Placental pericyte (primary cell): ENCODE data around the gene CCZ1. TPM values are rescaled to one million over a fixed set of nuclear protein-coding genes. Genes with fewer than 3 reads are reported as not detected.

Experiments
- small RNA-seq: library from RNA; depleted of rRNA; stranded (forward); fragments of <200 nt; gene quantifications from one replicate; pipeline ENCODE3, GENCODE V24; 2012; ENCODE audit warnings: low replicate concordance
- total RNA-seq: library from RNA; depleted of rRNA; stranded (reverse); fragments of >200 nt; gene quantifications from 2 replicates; pipeline ENCODE4 v1.2.3, GENCODE V29; 2012

The CCZ1 gene
- total RNA-seq, result 57.3 and 72.6 TPM in 2 replicates

GRCh38 chr7:5898480-5899224 is at the start of gene CCZ1:
TSS of gene CCZ1 (plus strand) at chr7:5898733. CDS start at chr7:5898800, 67 bp downstream.

GRCh38 chr7:5970347-5970911 is 71.9 kb downstream of the CCZ1 start, which contains the start of gene RSPH10B:
TSS of gene RSPH10B (minus strand) at chr7:5970689. CDS start at chr7:5967116, 3,573 bp downstream.

Small RNA genes within 50 kb of the gene (small RNA-seq; reads per million reads assigned to genes)
- not detected for gene RN7SL556P

Other genes starting within 250 kb of the CCZ1 start
- 31.1 and 43.7 TPM in 2 replicates for gene RNF216, start 117.1 kb upstream of the CCZ1 start, total RNA-seq
- not detected in 2 replicates for gene OCM, start 17.9 kb upstream of the CCZ1 start, total RNA-seq
- under 0.01 TPM in 1 of 2 replicates, not detected in the other for gene RSPH10B, start 72.0 kb downstream of the CCZ1 start, total RNA-seq
- 16.6 and 17.8 TPM in 2 replicates for gene PMS2, start 110.3 kb downstream of the CCZ1 start, total RNA-seq
- 57.3 and 58.7 TPM in 2 replicates for gene AIMP2, start 110.5 kb downstream of the CCZ1 start, total RNA-seq
- 0.44 TPM in 1 of 2 replicates, not detected in the other for gene ANKRD61, start 132.6 kb downstream of the CCZ1 start, total RNA-seq
- 120 and 193 TPM in 2 replicates for gene EIF2AK1, start 160.4 kb downstream of the CCZ1 start, total RNA-seq
- 8.3 and 9.3 TPM in 2 replicates for gene USP42, start 206.2 kb downstream of the CCZ1 start, total RNA-seq